Stimulated activated CD8-positive, alpha-beta memory T cell treated with anti-CD3 and anti-CD28 coated beads, Interleukin-4, amount 100 ng/mL, for 4 hours (primary cell): Measurements from ENCODE around the gene SLC22A23.

ENCODE experiments used
- DNase-seq, 2 donors: peaks; one replicate each; pipeline ENCODE4 v3.0.0-alpha.2; 2020; ENCODE audit warnings: low read depth in 2 of 2, low spot score in 1 of 2

SLC22A23 gene

DNA sequence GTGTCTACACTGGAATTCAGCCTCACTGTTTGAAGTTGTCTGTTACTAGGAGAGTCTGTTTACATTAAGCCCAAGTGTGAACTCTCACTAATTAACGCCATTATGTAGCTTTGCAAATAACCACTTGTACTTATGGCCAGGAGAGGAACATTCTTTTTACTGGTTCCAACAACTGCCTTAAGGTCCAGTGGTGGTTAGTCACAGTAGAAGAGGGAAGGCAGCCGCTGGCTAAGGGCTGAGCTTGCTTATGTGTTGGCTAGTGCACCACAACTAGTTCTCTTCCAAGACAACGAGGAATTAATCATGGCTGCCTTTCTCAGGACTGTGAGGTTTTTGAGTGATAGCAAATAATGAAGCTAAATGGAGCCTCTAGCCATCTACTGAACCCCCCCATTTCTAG is 14.9 kb upstream of the SLC22A23 start:
- no peak for DNase-seq

DNA sequence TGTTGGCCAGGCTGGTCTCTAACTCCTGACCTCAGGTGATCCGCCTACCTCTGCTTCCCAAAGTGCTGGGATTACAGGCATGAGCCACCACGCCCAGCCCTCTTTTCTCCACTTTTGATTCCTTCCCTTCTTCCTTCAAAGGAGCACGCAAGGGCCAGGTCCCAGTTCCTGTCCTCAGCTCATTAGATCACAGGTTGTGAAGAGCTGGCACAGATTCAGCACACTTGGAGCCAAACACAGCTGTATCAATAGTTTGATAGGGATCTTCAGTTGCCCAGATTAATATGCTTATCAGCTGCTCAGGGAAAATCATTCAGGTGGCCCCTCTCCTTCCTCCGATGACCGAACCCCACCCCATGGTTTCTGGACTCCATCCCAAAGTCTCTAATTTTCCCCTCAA is 14.4 kb upstream of the SLC22A23 start:
- DNase-seq: no peak

DNA sequence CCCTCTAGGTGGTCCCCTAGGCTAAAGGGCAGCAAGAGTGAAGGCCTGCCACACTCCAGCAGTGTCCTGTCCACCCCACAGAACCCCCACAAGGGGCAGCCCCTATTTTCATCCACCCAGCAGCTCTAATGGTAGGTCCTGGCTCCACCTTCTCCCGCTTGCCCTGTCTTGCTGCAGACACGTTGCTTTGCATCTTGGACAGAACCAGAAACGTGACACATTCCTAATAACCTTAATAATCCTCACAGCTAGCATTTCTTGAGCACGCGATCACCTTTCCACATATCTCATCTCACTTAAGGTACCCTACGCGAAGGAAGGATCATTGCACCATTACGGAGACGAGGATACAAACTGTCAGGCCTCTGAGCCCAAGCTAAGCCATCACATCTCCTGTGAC is 11.7 kb upstream of the SLC22A23 start:
- no peak for DNase-seq

DNA sequence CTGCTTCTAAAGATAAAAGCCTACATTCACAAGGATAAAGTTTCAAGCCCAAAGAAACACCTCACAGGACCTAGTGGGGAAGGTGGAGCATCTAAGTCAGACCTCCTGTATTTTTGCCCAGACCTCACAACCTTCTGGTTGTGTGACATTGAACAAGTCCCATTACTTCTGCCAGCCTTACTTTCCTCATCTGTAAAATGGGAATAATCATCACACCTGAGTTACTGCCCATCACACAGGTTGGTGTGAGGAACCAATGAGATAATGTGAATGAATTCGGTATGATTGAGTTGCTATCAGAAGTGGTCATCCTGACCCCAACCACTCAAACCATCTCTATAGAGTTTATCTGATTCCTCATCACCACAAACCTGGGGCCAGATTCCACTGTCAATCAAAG is 11.1 kb upstream of the SLC22A23 start:
- no peak for DNase-seq

DNA sequence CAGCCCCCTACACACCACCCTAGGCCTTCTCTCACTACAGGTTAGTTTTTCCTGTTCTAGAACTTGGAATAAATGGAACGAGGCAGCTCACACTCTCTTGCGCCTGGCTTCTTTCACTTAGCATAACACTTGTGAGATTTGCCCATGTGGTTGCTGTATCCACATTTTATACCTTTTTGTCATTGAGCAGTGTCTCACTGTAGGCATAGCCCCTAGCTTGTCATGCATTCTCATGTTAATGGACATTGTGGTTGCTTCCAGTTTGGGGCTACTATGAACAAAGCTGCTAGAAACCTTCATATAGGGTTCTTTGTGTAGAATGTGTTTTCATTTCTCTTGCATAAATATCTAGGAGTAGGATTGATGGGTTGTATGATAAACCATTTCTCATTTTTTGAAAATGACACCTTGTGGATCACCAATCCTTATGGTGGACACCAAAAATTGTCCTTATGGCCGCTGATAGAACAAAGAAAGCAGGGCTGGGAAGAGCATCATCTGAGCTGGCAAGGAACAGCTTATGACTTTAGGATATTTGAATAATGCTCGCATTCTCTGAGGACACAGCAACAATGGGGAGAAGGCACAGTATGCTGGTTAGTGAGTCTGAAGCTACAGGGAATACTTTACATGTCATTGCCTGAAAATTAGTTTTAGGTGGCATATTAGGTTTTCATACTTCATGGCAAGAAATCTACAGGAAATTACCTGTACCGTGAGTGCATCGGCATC is 9.8 kb upstream of the SLC22A23 start:
- no peak for DNase-seq

DNA sequence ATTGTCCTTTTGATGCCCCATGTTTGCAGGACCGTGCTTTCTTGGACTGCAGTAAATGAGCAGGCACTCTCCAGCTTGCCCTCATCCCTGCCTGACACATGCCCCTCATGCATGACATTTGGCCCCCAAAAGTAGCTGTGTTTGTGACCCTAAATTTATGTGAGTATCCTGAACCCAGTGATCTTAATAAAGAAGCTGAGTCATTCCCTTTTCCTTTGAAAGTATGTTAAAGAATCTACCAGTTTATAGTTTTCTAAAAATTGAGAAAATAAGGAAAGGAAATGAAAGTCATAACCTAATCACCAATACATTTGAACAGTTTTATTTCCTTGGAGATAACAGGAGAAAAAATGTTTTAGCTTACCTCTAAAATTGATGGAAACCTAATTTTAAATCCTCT is 3.4 kb upstream of the SLC22A23 start:
- DNase-seq: no peak

DNA sequence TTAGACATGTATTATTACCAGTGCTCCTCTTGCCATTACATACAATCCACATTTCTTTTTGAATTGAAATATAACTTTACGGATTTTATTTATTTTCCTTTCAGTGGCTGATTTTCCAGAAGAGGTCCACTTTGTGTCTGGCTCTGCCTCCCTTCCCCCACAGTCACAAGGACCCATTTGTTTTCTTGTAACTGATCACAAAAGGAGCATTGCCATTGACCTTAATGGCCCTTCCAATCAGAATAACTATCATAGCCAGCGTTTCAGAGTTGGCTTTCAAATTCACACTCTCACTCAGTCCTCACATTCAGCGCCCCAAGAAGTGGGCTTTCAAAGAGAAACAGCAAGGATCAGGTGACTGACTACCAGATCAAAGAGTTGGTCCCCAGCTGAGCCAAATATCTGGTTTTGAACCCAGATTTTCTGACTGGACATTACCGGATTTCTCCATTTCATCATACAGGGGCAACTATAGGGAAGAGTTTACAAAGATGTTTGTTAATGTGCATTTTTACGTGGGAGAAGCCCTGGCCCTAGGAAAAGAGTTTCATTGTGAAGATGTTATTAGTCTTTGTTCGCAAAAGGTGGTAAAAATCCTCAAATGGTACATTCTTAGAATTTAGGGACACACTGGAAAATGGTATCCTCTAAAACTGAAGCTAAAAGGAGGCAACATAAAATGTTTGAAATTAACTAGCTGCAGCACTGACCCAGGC is 2.0 kb upstream of the SLC22A23 start:
- DNase-seq: no peak

DNA sequence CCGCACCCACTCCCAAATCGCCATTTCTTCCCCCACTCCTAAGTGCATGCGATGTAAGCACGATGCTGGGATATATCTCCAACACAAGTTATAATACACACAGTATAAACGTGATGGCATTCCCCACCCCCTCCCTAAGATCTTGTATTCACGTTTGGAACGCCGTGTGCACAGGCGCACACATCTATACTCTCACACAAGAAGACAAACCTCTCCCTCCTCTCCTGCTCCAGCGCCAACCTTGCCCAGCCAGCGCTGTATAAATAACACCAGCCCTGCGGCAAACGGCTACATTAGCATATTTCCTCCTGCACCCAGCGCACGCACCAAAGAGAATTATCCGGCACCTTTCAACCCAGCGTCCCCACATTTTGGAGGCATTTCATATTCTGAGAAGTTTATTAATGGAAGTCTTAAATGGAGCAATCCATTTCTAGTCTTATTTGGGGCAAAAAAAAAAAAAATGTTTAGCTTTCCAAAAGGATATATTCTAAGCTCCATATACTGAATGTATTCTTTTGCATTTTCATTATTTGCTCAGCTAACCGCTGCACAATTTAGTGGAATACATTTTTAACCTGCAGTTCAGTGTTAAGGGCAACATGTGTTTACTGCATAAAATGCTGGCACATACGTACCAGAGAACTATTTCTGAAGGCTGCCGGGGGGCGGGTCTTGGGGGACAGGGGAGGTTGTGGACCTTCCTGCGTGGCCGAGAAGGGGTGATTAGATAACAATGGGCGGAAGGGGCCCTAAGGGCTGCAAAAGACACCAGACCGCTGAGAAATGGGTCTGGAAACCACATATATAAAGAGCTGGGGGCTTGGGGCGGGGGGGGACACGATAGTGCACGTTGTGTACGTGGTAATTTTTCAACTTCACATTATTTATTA is 1.1 kb upstream of the SLC22A23 start:
- no peak for DNase-seq

DNA sequence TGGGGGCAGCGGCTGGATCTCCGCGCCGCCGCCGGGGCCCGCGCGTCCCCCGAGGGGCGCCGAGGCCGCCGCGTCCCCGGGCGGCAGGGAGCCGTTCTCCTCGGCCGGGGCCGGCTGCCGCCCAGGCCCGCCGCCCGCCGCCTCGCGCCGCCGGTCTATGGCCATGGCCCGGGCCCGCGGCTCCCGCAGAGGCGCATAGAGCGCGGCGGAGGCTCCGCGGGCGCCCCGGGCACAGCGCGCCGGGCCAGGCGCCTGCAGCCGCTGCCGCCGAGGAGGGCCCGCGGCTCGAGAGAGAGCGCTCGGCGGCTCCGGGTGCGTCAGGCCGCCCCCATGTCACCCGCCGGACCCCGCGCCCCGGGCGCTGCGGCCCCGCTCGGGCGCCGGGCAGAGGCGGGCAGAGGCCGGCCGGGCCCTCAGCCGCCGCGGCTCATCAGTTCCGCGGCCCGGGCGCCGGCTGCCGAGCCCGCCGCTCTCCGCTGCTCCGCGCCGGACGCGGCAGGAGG is 404 bp downstream of the SLC22A23 start:
- DNase-seq: no peak

DNA sequence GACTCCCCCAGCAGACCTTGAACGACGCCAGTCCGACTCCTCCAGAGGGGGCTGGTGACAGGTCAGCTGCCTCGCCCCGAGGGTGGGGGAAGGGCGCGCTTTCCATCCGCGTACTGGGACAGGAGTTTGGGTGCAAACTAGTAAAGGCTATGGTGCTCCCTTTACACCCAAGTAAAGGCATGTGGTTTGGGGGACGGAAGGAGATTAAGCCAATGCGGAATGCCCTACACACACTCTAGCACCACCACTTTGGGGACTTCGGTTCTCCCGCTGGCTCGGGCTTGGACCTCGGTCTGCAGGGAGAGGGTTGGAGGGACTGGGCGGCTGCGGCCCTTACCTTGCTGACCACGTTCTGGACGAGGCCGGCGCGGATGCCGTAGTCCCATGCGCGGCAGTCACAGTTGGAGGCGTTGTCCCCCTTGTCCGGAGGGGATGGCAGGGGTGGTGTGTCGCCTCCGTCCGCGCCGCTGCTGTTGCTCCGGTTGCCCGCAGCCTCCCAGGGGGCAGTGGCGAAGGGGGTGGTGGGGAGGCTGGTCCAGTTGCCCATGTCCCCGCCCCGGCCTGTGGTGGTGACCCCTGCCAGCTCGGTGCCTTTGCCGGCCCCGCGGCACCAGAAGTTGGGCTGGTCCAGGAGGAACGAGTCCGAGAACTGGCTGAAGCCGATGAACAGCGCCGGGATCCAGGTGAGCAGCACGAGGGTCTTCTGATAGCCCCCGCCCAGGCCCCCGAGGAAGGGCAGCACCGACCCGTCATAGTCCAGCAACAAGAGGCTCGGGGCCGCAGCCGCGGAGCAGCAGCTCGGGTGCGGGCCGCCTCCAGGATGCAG is 1.1 kb downstream of the SLC22A23 start:
- DNase-seq: no peak

DNA sequence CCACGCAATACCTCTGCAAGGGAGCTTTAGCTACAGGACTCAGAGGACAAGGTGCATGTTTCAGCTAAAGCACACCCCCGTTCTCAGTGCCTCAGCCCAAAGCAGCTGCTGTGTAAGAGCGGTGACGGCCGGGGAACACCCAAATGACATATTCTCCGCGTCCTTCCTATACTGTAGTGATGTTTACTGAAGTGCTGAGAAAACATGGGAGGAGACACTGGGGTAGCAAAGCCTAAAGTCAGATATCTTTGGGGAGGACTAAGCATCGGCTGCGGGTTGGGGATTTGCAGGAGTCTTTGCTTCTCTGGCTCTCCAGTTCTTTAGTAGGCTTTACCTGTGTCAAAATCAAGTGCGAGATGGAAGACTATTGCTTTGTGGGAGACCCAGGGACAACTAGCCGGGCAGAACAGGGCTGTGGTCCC is 1.7 kb downstream of the SLC22A23 start:
- DNase-seq: no peak

DNA sequence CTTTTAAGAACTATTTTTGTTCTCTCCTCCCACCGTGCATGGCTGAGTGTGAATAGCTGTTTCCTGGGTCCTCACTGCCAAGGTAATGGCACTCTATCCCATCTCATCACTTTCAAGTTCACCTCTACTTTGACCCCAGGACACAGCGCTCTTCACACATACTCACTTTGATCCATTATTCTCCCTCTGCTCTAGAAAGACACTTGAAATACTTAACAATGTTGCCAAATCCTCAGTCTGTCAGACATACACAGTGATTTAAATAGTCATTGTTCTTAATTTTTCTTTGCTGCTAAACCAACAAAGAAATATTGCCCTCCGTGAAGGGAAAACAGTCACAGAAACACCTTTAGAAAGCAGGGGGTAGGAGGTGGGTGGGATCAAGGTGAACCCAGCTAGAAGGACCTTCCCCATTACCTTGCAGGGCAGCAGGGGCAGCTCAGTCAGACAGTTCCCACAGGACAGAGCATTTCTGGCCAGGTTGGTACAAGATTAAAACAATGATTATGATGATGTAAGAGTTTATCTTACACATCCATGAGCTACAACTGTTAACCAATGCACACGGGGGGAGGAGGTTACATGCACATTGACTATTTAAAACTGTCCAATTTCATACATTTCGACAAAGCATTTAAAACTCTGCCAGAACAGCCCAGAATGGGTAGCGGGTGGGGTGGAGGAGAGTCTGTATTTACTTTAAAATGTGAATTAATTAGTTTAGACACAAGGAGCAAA is 2.4 kb downstream of the SLC22A23 start:
- DNase-seq: no peak

DNA sequence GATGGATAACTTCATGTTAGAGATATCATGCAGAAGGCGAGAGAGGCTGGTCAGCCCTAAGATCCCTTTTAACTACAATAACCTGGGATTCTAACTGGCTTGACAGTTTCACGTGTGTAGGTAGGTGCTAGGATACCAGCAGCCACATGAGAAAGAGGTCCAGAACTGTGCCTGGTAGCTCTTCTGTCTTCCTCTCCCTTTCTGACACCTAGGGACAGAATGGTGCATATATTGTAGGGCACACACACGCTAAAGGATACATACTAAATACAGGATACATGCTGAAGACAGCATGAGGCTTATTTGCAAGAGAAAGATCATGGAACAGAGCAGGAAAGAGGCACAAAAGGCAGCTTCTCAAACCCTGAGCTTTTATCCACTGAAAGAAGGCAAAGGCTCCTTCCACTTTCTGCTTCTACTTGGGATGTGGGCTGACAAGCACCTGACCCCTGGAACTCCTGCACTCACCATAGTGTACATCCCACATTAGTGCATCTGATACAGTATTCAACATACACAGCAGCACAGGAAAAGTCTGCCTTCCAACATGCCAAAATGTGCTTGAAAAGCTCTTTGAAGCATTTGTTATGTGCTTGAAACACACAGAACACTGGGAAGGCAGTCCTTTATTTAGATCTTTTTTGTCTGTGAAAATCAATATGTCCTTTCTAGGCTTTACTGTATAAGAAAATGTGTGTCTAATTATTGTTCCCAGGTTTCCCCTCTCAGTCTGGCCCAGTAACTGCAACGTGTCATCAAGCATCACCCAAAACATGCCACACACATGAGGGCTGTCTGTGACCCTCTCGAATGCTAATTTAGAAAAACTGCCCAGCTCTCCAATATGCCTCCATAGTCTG is 3.2 kb downstream of the SLC22A23 start:
- DNase-seq: no peak

DNA sequence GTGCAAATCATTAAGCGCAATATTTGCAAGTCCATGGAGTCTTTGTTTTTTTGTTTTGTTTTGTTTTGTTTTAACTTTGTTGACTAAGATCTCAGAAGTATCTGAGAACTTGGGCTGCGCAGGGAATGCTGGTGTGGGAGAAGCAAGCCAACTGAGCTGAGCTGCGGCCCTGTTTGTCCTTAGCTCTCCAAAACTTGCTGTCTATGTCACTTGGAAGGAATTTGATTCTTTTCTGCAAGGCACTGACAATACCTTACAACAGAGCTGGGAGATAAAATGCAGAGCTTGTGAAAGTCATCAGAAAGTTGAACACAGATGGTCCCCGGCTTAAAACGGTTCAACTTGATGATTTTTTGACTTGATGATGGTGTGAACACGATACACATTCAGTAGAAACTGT is 5.4 kb downstream of the SLC22A23 start:
- no peak for DNase-seq

DNA sequence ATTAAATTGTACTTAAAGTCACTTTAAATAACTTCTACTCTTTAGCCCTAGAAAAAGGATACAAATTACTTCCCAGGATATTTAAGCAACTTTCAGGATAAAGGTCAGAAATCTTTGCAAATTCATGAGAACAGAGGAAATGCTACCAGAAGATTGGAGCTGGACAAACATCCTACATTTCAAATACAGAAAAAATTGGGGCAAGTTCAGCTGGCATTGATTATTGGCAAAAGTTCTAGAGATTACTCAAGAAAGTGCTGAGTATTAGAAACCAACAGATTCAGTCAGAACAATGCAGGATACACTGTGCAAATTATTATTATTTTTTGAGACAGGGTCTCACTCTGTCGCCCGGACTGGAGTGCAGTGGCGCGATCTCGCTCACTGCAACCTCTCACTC is 6.0 kb downstream of the SLC22A23 start:
- no peak for DNase-seq

DNA sequence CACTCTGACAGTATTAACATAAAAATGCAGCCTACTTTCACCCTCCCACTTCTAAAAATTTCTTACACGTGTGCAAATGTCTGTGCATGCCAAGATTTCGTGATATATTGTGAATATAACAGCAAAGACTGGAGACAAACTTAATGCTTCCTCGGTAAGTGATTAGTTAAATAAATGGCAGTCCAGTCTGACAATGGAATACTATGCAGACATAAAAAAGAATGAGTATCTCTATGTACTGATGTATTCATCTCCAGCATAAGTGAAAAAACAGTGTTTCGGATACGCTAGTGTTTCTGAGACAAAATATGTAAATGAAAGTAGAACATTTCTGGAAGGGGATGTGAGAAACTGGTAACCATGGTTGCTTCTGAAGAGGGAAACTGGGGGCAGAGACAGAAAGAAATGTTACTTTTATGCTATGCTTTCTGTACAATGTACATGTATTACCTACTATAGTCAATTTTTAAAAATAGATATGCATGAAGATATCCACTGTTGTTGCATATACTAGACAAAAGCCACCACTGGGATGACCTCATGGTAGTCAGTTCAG is 7.0 kb downstream of the SLC22A23 start:
- DNase-seq: no peak

DNA sequence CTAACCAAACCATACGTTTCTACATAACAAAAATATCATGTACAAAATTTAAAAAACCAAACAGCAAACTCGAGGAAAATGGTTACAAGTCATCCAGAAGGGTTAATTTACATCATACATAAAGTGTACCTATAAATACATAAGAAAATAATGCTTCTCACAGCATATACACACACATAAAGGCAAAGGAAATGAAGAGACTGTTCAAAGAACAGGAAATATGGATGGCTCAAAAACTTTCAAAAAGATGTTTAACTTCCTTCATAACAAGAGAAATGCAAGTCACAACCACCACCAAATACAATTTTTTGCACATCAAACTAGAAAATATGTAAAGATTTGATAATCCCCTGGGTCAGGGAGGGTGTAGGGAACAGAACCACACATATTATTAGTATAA is 7.5 kb downstream of the SLC22A23 start:
- DNase-seq: no peak

DNA sequence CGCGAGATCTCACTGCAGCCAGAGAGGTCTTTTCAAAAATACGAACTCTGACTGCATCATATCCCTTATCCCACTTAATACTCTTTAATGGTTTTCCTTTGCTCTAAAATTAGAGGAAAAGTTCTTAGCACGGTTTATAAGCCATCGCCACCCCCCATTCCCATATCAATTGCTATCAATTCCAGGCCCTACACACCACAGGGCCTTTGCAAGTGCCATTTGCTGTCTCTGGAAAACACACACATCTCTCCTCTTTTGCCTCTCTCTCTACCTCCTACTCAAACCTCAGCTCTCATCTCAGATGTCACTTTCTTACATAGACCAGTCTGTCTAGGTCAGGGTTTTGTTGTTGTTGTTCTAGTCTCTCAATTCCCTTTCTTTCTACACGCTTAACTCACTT is 9.8 kb downstream of the SLC22A23 start:
- no peak for DNase-seq

DNA sequence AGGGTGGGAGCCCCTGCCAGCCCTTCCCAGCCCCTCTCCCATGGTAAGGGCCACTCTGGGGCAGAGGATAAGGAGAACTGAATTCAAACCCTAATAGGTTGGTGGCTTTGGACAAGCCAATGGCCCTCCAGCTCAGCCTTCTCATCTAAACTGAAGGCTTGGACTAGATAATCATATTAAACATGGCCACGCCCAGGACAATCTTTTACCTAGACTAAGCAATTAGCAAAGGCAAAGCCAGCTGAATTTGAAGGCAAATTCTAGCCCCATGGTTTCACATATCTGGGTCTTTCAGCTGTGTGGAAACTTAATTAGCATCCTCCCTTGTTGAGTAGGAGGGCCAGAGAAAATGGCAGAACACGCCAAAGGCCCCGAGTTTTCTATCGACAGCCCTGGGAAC is 10.7 kb downstream of the SLC22A23 start:
- no peak for DNase-seq
